ENCODE results near the gene VPS51. TPM values are rescaled to one million over a fixed set of nuclear protein-coding genes. Genes with fewer than 3 reads are reported as not detected.

Gene VPS51
- total RNA-seq, 1 donor from 2014 or later: 203 TPM

DNA sequence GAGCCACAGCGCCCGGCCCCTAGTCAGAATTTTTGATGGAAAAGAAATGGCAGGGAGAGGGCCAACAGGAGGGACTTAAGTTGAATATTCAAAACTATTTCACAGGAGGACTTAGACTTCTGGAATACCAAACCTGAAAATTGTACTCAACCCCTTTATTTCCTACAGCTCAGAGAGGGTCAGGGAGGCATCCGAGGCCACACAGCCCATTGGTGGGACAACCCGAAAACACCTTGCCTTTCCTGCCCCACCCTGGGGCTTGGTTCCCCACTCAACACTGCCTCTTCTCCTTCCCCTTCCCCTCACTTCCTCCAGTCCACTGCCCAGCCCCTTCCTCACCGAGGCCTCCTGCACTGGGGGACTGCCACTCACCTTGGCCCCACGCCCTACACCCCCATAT is 39.0 kb upstream of the VPS51 start:
- TF ChIP-seq, protein P1, sequence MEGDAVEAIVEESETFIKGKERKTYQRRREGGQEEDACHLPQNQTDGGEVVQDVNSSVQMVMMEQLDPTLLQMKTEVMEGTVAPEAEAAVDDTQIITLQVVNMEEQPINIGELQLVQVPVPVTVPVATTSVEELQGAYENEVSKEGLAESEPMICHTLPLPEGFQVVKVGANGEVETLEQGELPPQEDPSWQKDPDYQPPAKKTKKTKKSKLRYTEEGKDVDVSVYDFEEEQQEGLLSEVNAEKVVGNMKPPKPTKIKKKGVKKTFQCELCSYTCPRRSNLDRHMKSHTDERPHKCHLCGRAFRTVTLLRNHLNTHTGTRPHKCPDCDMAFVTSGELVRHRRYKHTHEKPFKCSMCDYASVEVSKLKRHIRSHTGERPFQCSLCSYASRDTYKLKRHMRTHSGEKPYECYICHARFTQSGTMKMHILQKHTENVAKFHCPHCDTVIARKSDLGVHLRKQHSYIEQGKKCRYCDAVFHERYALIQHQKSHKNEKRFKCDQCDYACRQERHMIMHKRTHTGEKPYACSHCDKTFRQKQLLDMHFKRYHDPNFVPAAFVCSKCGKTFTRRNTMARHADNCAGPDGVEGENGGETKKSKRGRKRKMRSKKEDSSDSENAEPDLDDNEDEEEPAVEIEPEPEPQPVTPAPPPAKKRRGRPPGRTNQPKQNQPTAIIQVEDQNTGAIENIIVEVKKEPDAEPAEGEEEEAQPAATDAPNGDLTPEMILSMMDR (IDR thresholded peaks at IDR 0.05; ENCODE audit: insufficient read depth, low read length, severe bottlenecking): no peak
- H3K4me3 ChIP-seq (ENCODE audit: low read depth, low read length): no peak overlapping the region
- DNase-seq (ENCODE audit: low read depth): no peak
- peaks cover 2% of the 10 kb centered on the region for H3K27me3 ChIP-seq (ENCODE audit: control insufficient read depth, insufficient read depth, low read length)
- H3K36me3 ChIP-seq (ENCODE audit: control insufficient read depth, insufficient read depth, low read length): no peaks in the 10 kb centered on the region
- FAIRE-seq: no peak

DNA sequence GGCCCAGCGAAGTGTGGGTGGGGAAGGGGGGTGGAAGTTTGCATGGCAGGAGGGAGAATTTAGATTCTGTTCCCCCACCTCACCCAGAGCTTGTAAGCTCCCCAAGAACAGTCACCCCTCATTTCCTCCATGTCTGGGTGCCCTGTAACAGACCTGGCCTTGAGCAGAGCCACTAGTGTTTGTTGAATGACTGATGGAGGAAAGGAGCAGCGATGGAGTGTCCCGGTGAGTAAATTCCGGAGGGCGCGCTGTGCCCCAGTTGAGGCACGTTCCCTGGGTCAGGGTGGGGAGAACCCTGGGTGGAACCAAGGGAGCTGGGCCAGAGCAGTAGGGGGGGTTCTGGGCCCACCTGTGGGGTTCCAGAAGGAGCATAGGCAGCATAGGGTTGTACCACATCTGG is 38.5 kb upstream of the VPS51 start:
- H3K27me3 ChIP-seq (ENCODE audit: control insufficient read depth, insufficient read depth, low read length): peaks cover 2% of the 10 kb centered on the region
- TF ChIP-seq, protein P1 (IDR thresholded peaks at IDR 0.05; ENCODE audit: insufficient read depth, low read length, severe bottlenecking): no peak
- no peaks in the 10 kb centered on the region for H3K36me3 ChIP-seq (ENCODE audit: control insufficient read depth, insufficient read depth, low read length)
- FAIRE-seq: no peak
- no peak overlapping the region for H3K4me3 ChIP-seq (ENCODE audit: low read depth, low read length)
- no peak for DNase-seq (ENCODE audit: low read depth)

DNA sequence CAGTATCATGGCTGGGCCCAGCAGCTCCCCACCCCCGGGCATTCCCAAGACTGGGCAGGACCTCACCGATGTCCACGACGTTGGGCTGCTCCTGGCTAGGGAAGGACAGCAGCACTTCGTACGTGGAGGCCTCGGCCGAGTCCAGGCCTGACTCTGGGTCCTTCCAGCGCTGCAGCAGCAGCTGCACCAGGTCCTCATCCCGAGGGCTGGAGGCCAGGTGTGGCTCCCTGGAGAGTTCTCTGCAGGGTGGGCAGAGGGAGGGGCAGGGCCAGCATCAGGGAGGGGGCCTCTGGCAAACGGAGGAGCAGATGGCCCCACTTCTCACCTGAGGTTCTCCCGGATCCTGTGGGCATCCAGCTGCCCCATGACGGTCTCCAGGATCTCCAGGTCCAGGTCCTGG is 38.0 kb upstream of the VPS51 start:
- Histone ChIP-seq H3K36me3 (ENCODE audit: control insufficient read depth, insufficient read depth, low read length) (no peaks in the 10 kb centered on the region), H3K4me3 (ENCODE audit: low read depth, low read length) (no peak overlapping the region), H3K27me3 (ENCODE audit: control insufficient read depth, insufficient read depth, low read length) (peaks cover 2% of the 10 kb centered on the region)
- no peak for FAIRE-seq
- TF ChIP-seq, protein P1 (IDR thresholded peaks at IDR 0.05; ENCODE audit: insufficient read depth, low read length, severe bottlenecking): no peak
- DNase-seq (ENCODE audit: low read depth): no peak

DNA sequence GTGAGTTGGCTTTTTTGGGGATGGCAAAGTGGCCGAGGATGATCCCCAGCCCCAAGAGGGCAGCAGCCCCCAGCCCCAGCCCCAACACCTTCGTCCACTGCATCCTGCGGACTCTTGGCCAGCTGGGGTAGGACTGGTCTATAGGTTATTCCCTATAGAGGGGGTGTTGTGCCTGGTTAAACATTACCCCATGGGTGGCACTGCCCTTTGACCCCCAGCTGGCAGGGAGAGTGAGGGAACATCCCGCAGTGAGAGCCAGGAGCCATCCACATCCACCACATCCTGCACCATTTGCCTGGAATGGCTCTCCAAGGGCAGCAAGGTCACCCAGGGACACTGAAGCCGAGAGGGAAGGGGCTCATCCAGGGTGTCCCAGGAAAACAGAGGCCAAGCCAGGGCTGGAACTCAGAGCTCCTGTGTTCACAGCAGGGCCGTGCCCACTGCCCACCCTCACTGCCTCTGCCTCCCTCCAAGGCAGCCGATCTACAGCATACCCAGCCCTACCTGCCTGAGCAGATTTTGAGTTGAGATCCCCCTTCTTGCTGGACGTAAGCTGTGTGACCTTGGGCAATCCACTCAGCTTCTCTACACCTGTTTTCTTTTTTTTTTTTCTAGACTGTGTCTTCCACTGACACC is 37.5 kb upstream of the VPS51 start, which contains the start of gene NAALADL1:
NAALADL1 (minus strand) TSS at position 135 of the 636 bp plus-strand sequence; CDS start at position 103, 32 bp downstream.
- Histone ChIP-seq H3K4me3 (ENCODE audit: low read depth, low read length) (no peak within 1 kb of the TSS), H3K27me3 (ENCODE audit: control insufficient read depth, insufficient read depth, low read length) (peaks cover 2% of the 10 kb centered on the region), H3K36me3 (ENCODE audit: control insufficient read depth, insufficient read depth, low read length) (no peaks in the 10 kb centered on the region)
- TF ChIP-seq, protein P1 (IDR thresholded peaks at IDR 0.05; ENCODE audit: insufficient read depth, low read length, severe bottlenecking): no peak
- FAIRE-seq (no peak), DNase-seq (ENCODE audit: low read depth) (no peak)

DNA sequence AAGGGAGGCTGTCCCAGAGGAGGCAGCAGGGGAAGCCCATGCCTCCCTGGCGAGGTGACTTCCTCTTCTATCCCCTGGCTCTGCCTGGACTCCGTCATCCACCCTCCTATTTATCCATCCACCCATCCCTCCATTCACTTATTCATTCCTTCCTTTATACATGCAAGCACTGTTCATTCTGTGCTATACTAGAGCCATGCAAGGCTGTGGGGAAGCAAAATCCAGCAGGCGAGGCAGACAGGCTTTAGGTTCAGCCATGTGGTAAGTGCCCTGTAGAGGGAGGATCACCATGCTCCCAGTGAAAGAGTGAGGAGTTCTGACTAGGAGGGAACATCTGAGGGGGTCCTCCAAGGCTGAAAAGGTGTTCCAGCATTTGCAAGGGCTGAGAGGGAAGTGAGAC is 36.5 kb upstream of the VPS51 start:
- H3K4me3 ChIP-seq (ENCODE audit: low read depth, low read length): no peak overlapping the region
- peaks cover 2% of the 10 kb centered on the region for H3K27me3 ChIP-seq (ENCODE audit: control insufficient read depth, insufficient read depth, low read length)
- DNase-seq (ENCODE audit: low read depth) (no peak), FAIRE-seq (no peak)
- TF ChIP-seq, protein P1 (IDR thresholded peaks at IDR 0.05; ENCODE audit: insufficient read depth, low read length, severe bottlenecking): no peak
- no peaks in the 10 kb centered on the region for H3K36me3 ChIP-seq (ENCODE audit: control insufficient read depth, insufficient read depth, low read length)

All from bronchial epithelial cell (primary cell).